GM19099 (cell line): ENCODE measurements around the gene ACBD7.

Experiments used
- POLR2A ChIP-seq: IDR thresholded peaks from 3 replicates; pipeline ENCODE4 v1.6.1; 2011; ENCODE audit warnings: low read depth; ENCODE audit not compliant: insufficient read length; ENCODE audit errors: extremely low read depth

The ACBD7 gene

GRCh38 chr10:15053061-15053460 lies 35.5 kb downstream of the ACBD7 start:
- no peak for TF ChIP-seq POLR2A

- TF ChIP-seq POLR2A = no peak
These were observed 36.5 kb downstream of the ACBD7 start for GRCh38 chr10:15052121-15052520.

DNA sequence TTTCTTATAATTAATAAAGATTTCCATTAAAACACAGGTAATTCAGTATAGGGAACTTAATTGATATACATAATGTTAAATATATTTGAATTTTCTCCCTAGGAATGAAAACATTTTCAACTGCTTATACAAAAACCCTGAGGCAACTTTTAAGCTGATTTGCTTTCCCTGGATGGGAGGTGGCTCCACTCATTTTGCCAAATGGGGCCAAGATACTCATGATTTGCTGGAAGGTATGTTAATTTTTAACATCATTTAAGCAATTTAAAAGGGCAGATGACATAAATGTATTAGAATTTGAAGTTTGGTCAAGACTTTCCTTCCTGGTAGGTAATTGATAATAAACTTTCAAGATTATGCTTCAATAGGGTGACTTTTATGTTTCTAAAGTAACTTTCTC lies 39.0 kb downstream of the ACBD7 start:
- TF ChIP-seq POLR2A = no peak

- TF ChIP-seq POLR2A = no peak
These were observed 42.0 kb downstream of the ACBD7 start for GRCh38 chr10:15046626-15047025.

DNA sequence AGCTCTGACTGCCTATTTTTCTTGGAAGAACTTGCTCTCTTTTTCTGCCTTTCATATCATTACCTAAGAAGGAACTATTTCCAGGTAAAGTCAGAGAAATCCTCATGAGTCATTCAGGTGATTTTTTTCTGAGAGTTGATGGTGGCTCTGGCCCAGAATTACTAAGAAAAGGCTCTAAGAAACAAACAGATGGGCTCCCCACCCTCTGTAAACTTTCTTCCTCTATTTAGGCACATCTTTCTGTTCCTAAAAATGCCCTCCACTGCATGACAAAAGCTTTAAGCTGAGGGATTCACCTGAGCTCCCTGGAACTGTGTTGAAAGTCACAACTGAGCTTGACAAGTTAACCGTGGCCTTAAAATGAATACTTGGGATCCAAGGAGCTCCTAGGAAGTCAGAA lies 43.2 kb downstream of the ACBD7 start:
- TF ChIP-seq POLR2A = no peak

GRCh38 chr10:15043674-15044073 lies 44.9 kb downstream of the ACBD7 start, which contains the start of gene OLAH:
Gene OLAH (plus strand): TSS chr10:15043943. CDS start chr10:15047289, 3,346 bp downstream.
- TF ChIP-seq POLR2A = no peak

DNA sequence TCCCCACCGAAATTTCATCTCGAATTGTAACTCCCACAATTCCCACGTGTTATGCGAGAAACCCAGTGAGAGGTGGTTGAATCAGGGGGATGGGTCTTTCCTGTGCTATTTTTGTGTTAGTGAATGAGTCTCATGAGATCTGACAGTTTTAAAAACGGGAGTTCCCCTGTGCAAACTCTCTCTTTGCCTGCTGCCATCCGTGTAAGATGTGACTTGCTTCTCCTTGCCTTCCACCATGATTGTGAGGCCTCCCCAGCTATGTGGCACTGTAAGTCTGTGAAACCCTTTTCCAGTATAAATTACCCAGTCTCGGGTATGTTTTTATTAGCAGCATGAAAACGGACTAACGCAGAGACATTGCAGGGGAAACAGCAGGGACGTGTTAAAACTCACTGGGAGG lies 50.2 kb downstream of the ACBD7 start:
- TF ChIP-seq POLR2A = no peak

- TF ChIP-seq POLR2A = no peak
These were observed 50.9 kb downstream of the ACBD7 start for GRCh38 chr10:15037691-15038090.

- no peak for TF ChIP-seq POLR2A
These were observed 52.9 kb downstream of the ACBD7 start for GRCh38 chr10:15035385-15036301.

- no peak for TF ChIP-seq POLR2A
These were observed 60.8 kb downstream of the ACBD7 start for GRCh38 chr10:15027741-15028140.
